ENCODE data around the gene RERG.

The RERG gene

GRCh38 chr12:15165012-15165659 is 56.1 kb downstream of the RERG start:
- Histone ChIP-seq H3K27me3 (ENCODE audit: low read length) (no peaks in the 10 kb centered on the region), H3F3A (ENCODE audit: insufficient read depth) (no peaks in the 10 kb centered on the region), H2AFZ (ENCODE audit: low read depth, low read length, severe bottlenecking) (no peak overlapping the region), H3K4me3 (ENCODE audit: insufficient read depth, low read length, poor library complexity, severe bottlenecking) (no peak overlapping the region), H3K9me3 (ENCODE audit: insufficient read depth, low read length) (no peaks in the 10 kb centered on the region), H3K36me3 (ENCODE audit: low read length) (no peaks in the 10 kb centered on the region), H3K9ac (ENCODE audit: low read length) (no peak overlapping the region), H3K4me2 (ENCODE audit: low read depth, low read length, poor library complexity, severe bottlenecking) (no peak overlapping the region), H3K9me2 (replicated peaks; ENCODE audit: insufficient read depth, low read length) (no peaks in the 10 kb centered on the region), H3K79me2 (ENCODE audit: insufficient read depth, low read length) (no peaks in the 10 kb centered on the region), H3K27ac (ENCODE audit: low read depth, low read length) (no peak overlapping the region), H4K20me1 (ENCODE audit: low read depth, low read length) (no peaks in the 10 kb centered on the region)
- TF ChIP-seq CTCF (IDR thresholded peaks at IDR 0.05; ENCODE audit: insufficient read depth, low read length, poor library complexity, severe bottlenecking): no peak
- TF ChIP-seq EZH2phosphoT487 (conservative IDR thresholded peaks at IDR 0.05; ENCODE audit: low read length): no peak

DNA sequence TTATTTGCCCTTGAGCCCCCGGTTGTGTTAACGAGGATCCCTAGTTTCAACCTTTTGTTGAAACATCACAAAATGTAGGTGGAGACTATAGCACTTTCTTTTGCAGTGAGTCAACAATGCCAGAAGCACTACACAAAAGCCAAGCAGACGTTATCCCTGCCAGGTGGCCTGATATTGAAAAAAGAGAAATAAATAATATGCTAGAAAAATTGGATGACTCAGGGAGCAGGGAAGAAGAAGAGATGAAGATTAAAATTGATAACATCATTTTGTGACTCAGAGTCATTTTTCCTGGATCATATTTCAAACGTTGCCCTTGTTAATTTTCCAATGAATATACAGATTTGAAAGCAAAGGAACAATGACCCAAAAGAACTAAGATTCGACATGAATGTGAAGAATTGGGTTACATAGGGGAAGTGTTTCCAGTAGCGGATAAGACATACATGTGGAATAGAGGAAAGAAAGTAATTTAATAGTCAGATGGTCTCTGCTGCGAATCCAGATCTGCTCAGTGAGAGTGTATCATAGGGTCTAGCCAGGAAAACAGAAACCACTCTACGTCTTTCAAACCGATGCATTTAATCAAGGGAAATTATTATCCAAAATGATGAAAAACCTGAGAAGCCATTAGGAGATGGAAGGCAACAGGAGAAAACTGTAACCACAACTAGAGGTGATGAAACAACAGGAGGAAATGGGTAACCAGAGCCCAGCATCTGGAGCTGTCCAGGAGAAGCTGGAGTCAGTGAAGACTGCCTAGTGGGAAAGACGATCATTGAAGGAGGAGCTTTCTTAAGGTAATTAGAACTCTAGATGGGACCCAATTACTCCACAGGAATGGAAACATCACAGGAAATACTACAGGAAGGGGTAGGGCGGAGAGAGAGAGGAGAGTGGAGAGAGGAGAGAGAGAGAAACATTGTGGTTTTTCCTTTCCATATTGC is 57.9 kb downstream of the RERG start:
- Histone ChIP-seq H3K27me3 (ENCODE audit: low read length) (no peaks in the 10 kb centered on the region), H3K27ac (ENCODE audit: low read depth, low read length) (no peak overlapping the region), H3K9me3 (ENCODE audit: insufficient read depth, low read length) (no peaks in the 10 kb centered on the region), H4K20me1 (ENCODE audit: low read depth, low read length) (no peaks in the 10 kb centered on the region), H3K9me2 (replicated peaks; ENCODE audit: insufficient read depth, low read length) (no peaks in the 10 kb centered on the region), H3K9ac (ENCODE audit: low read length) (no peak overlapping the region), H3K79me2 (ENCODE audit: insufficient read depth, low read length) (no peaks in the 10 kb centered on the region), H3F3A (ENCODE audit: insufficient read depth) (no peaks in the 10 kb centered on the region), H3K4me2 (ENCODE audit: low read depth, low read length, poor library complexity, severe bottlenecking) (no peak overlapping the region), H2AFZ (ENCODE audit: low read depth, low read length, severe bottlenecking) (no peak overlapping the region), H3K4me3 (ENCODE audit: insufficient read depth, low read length, poor library complexity, severe bottlenecking) (no peak overlapping the region), H3K36me3 (ENCODE audit: low read length) (no peaks in the 10 kb centered on the region)
- TF ChIP-seq CTCF (IDR thresholded peaks at IDR 0.05; ENCODE audit: insufficient read depth, low read length, poor library complexity, severe bottlenecking) (no peak), EZH2phosphoT487 (conservative IDR thresholded peaks at IDR 0.05; ENCODE audit: low read length) (no peak)

GRCh38 chr12:15158083-15158482 is 63.1 kb downstream of the RERG start:
- H2AFZ ChIP-seq (ENCODE audit: low read depth, low read length, severe bottlenecking): no peak overlapping the region
- no peaks in the 10 kb centered on the region for H3K36me3 ChIP-seq (ENCODE audit: low read length)
- H3K27ac ChIP-seq (ENCODE audit: low read depth, low read length): no peak overlapping the region
- peaks cover 3% of the 10 kb centered on the region; the same call in 1 of the 2 replicates for H3K27me3 ChIP-seq (ENCODE audit: low read length)
- no peak for TF ChIP-seq CTCF (IDR thresholded peaks at IDR 0.05; ENCODE audit: insufficient read depth, low read length, poor library complexity, severe bottlenecking)
- no peak for TF ChIP-seq EZH2phosphoT487 (conservative IDR thresholded peaks at IDR 0.05; ENCODE audit: low read length)
- no peaks in the 10 kb centered on the region for H3F3A ChIP-seq (ENCODE audit: insufficient read depth)
- no peaks in the 10 kb centered on the region for H3K79me2 ChIP-seq (ENCODE audit: insufficient read depth, low read length)
- no peak overlapping the region for H3K4me2 ChIP-seq (ENCODE audit: low read depth, low read length, poor library complexity, severe bottlenecking)
- no peaks in the 10 kb centered on the region for H3K9me2 ChIP-seq (replicated peaks; ENCODE audit: insufficient read depth, low read length)
- H4K20me1 ChIP-seq (ENCODE audit: low read depth, low read length): no peaks in the 10 kb centered on the region
- no peak overlapping the region for H3K4me3 ChIP-seq (ENCODE audit: insufficient read depth, low read length, poor library complexity, severe bottlenecking)
- no peak overlapping the region for H3K9ac ChIP-seq (ENCODE audit: low read length)
- H3K9me3 ChIP-seq (ENCODE audit: insufficient read depth, low read length): no peaks in the 10 kb centered on the region

Measured in SU-DHL-6 (cell line).